Epithelial cell of proximal tubule (primary cell): ENCODE data around the gene TMEM242. TPM values are rescaled to one million over a fixed set of nuclear protein-coding genes. Genes with fewer than 3 reads are reported as not detected.
"Not testable (repeated sequence)": the region's sequence is repeated elsewhere in the genome, so short reads cannot be mapped to it uniquely, and the experiment has no call there.

Experiments used
- DNase-seq: peaks from one replicate; pipeline ENCODE4 v3.0.0-alpha.2; 2011; ENCODE audit warnings: low read depth
- H3K4me3 ChIP-seq: 2 replicates; pipeline ENCODE4 v1.5.1; 2011; ENCODE audit warnings: low read depth, mild to moderate bottlenecking, low read length
- total RNA-seq: library from RNA; depleted of rRNA; stranded (reverse); fragments of >200 nt; gene quantifications from 2 replicates; pipeline ENCODE4 v1.2.3, GENCODE V29; 2015
- TF ChIP-seq, protein P1 (sequence below): conservative IDR thresholded peaks from 2 replicates; pipeline ENCODE4 v1.5.1; 2012; ENCODE audit warnings: low read depth, mild to moderate bottlenecking, low read length

TMEM242 gene
- total RNA-seq, 1 donor from 2014 or later, result 5.2 TPM

DNA sequence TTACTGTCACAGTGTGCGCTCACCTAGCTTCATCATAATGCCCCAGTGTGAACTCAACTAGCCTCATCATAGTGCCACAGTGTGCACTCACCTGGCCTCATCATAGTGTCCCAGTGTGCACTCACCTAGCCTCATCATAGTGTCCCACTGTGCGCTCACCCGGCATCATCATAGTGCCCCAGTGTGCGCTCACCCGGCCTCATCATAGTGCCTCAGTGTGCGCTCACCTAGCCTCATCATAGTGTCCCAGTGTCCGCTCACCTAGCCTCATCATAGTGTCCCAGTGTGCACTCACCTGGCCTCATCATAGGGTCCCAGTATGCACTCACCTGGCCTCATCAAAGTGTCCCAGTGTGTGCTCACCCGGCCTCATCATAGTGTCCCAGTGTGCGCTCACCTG is 10.6 kb downstream of the TMEM242 start:
- TF ChIP-seq, protein P1, sequence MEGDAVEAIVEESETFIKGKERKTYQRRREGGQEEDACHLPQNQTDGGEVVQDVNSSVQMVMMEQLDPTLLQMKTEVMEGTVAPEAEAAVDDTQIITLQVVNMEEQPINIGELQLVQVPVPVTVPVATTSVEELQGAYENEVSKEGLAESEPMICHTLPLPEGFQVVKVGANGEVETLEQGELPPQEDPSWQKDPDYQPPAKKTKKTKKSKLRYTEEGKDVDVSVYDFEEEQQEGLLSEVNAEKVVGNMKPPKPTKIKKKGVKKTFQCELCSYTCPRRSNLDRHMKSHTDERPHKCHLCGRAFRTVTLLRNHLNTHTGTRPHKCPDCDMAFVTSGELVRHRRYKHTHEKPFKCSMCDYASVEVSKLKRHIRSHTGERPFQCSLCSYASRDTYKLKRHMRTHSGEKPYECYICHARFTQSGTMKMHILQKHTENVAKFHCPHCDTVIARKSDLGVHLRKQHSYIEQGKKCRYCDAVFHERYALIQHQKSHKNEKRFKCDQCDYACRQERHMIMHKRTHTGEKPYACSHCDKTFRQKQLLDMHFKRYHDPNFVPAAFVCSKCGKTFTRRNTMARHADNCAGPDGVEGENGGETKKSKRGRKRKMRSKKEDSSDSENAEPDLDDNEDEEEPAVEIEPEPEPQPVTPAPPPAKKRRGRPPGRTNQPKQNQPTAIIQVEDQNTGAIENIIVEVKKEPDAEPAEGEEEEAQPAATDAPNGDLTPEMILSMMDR, result no peak
- H3K4me3 ChIP-seq, result no peak overlapping the region
- DNase-seq, result no peak

DNA sequence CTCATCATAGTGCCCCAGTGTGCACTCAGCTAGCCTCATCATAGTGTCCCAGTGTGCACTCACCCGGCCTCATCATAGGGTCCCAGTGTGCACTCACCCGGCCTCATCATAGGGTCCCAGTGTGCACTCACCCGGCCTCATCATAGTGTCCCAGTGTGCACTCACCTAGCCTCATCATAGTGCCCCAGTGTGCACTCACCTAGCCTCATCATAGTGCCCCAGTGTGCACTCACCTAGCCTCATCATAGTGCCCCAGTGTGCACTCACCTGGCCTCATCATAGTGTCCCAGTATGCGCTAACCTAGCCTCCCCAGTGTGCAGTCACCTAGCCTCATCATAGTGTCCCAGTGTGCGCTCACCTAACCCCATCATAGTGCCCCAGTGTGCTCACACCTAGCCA is 12.6 kb downstream of the TMEM242 start:
- H3K4me3 ChIP-seq, DNase-seq: not testable (repeated sequence)

DNA sequence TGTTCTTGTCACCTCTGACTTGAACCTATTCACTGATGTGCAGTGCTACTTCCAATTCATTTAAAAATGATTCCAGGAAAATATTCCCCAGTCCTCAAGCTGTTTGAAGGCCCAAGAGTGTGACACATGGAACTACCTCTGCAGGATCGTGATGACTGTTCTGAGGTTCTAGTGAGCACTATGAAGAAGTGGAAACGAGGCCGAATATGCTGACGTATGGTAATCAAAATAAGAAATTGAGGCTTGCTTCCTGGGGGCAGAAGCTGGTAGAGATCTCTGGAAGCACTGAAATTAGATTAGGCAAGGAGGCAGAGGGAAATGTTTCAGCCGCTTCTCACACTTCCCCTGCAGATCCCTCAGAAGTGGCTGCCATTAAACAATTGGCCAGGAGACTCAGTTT is 15.7 kb downstream of the TMEM242 start:
- H3K4me3 ChIP-seq, result no peak overlapping the region
- no peak for DNase-seq
- TF ChIP-seq, protein P1, result no peak

DNA sequence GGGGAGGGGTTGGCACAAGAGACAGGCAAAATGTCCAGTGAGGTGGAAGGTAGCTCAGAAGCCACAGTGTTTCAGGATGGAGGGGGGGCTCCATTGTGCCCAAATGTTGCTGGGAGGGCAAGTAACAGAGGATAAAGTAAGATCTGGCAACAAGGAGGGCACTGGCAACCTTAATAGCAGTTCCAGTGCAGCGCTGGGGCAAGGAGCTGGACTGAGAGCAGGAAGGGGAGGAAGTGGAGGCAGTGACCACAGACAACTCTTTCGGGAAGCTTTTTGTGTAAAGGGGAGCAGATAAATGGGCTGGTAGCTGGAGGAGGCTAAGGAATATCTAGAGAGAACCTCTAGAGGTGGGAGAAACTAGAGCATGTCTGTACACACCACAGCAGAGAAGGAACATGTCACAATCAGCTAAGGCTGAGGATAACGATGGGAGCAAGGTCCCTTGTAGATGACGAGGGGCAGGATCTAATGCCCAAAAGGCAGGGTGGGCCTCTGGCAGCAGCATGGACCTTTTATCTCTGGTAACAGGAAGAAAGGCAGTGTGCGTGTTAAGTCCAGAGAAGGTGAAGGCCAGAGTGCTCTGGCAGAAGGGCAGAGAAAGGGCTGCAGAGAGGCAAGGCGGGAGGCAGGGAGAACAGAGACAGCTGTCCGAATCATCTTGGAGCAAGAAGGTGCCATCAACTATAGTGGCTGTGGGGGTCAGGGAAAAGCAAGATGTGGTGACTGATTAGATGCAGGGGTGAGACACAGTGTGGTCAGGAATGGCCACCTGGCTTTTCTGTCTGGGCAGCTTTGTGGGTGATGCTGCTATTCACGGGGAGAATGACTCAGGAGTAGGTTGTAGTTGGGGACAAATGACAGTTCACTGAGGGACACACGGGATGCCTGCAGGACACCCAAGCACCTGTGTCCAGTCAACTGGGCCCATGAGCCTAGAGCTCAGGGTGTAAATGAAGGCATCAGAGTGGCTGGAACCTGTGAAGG is 17.4 kb downstream of the TMEM242 start:
- no peak for DNase-seq
- H3K4me3 ChIP-seq, result no peak overlapping the region
- TF ChIP-seq, protein P1, result no peak

- no peak overlapping the region for H3K4me3 ChIP-seq
Measured at GRCh38 chr6:157304899-157305663, 18.2 kb downstream of the TMEM242 start.

DNA sequence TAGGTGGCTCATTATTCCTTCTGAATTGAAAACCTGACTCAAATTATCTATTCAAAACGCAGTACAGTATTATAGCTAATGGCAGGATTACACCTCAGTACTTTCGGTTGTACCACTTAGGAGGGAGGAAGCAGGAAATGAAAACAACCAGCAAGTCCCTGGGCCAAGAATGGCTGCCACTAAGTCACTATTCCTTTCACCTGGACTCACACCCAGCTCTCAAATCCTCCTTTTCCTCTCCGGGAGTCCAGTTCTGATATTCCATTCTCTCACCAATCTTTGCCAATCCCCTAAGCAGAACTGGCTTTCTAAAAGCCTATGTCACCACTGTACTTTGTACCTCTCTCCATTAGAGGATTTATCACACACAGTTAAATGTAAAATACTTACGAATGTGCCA is 20.6 kb downstream of the TMEM242 start:
- H3K4me3 ChIP-seq, result no peak overlapping the region
- no peak for DNase-seq
- TF ChIP-seq, protein P1, result no peak

More at GRCh38 chr6:157304899-157305663, 18.2 kb downstream of the TMEM242 start:
- DNase-seq, result no peak
- TF ChIP-seq, protein P1, result no peak

GRCh38 chr6:157300436-157300835 is 22.9 kb downstream of the TMEM242 start:
- DNase-seq, result no peak
- H3K4me3 ChIP-seq, result no peak overlapping the region
- TF ChIP-seq, protein P1, result no peak
